GM12878 (cell line): ENCODE results near the gene NUBPL. TPM values are rescaled to one million over a fixed set of nuclear protein-coding genes. Genes with fewer than 3 reads are reported as not detected.

ENCODE experiments used
- ATAC-seq: fragments of 200-7000 bp; cut with Tn5 transposase; 3 replicates; pipeline ENCODE4 v1.9.1; 2020; ENCODE audit warnings: mild to moderate bottlenecking, moderate library complexity
- BruUV-seq: library from RNA; stranded (reverse); fragments of 400-500 nt; replicated peaks from 2 replicates; lab custom pipeline; 2021; lab: Mats Ljungman, UMichigan
- CTCF ChIA-PET: fragments of 300-600 bp; sonication (Branson Sonifier 250); formaldehyde crosslinking; extraction: SDS; loops from one replicate; lab custom pipeline; 2021; ENCODE audit warnings: inconsistent platforms; lab: Yijun Ruan, JAX
- POLR2A ChIA-PET: fragments of 350-600 bp; formaldehyde crosslinking; extraction: SDS; loops from one replicate; lab custom pipeline; 2021; ENCODE audit warnings: inconsistent platforms; lab: Charles Lee
- RAD21 ChIA-PET: fragments of 300-600 bp; sonication (Branson Sonifier 250); formaldehyde crosslinking; loops from one replicate; lab custom pipeline; 2023; ENCODE audit warnings: antibody characterized with exemption; ENCODE audit not compliant: unreplicated experiment; lab: Charles Lee
- SMC1A ChIA-PET: fragments of 300-600 bp; sonication (Branson Sonifier 250); formaldehyde crosslinking; loops from one replicate; lab custom pipeline; 2023; ENCODE audit not compliant: unreplicated experiment, uncharacterized antibody; lab: Charles Lee
- DNase-seq: peaks from one replicate; pipeline ENCODE4 v3.0.0-alpha.2; 2011; ENCODE audit warnings: low read depth, low spot score
- FAIRE-seq: peaks from 3 replicates; lab custom pipeline; 2011; peaks lifted over from hg19 to GRCh38; lab: Jason Lieb, UNC
- H2AFZ ChIP-seq: 2 replicates; pipeline ENCODE4 v1.6.0; 2011; ENCODE audit warnings: low read depth, low read length, control low read depth; ENCODE audit not compliant: control insufficient read depth
- H3K27ac ChIP-seq: 2 replicates; pipeline ENCODE4 v1.5.1; 2011; ENCODE audit warnings: control low read depth; ENCODE audit not compliant: control insufficient read depth, insufficient read depth
- H3K27me3 ChIP-seq, 2 experiments: replicated peaks in 1 of 2; 2 replicates each; pipeline versions ENCODE4 v1.6.0 to v1.6.1; 2011; ENCODE audit warnings: low read length in 1 of 2; ENCODE audit not compliant: control insufficient read depth in 2 of 2, insufficient read depth in 2 of 2
- H3K36me3 ChIP-seq, 2 experiments: 2 replicates each; pipeline ENCODE4 v1.5.1; 2011; ENCODE audit warnings: low read length in 1 of 2; ENCODE audit not compliant: control insufficient read depth in 2 of 2, insufficient read depth in 2 of 2
- H3K4me1 ChIP-seq: 2 replicates; pipeline ENCODE4 v1.6.1; 2011; ENCODE audit warnings: mild to moderate bottlenecking, low read length, moderate library complexity, mixed read lengths; ENCODE audit not compliant: control insufficient read depth, insufficient read depth
- H3K4me2 ChIP-seq: 2 replicates; pipeline ENCODE4 v1.6.0; 2011; ENCODE audit warnings: control low read depth; ENCODE audit not compliant: control insufficient read depth, insufficient read depth
- H3K4me3 ChIP-seq: fragments of 200-600 bp; sonication (generic); 2 replicates; pipeline ENCODE4 v1.5.1; 2016
- H3K79me2 ChIP-seq: 2 replicates; pipeline ENCODE4 v1.6.0; 2011; ENCODE audit warnings: low read length; ENCODE audit not compliant: control insufficient read depth, insufficient read depth
- H3K9ac ChIP-seq: 2 replicates; pipeline ENCODE4 v1.8.0; 2011; ENCODE audit warnings: low read length, control low read depth, mixed read lengths; ENCODE audit not compliant: control insufficient read depth, insufficient read depth
- H3K9me3 ChIP-seq: replicated peaks from 3 replicates; pipeline ENCODE4 v1.5.1; 2011; ENCODE audit warnings: mild to moderate bottlenecking, low read length; ENCODE audit not compliant: control insufficient read depth, insufficient read depth
- H4K20me1 ChIP-seq: 2 replicates; pipeline ENCODE4 v1.6.0; 2011; ENCODE audit not compliant: control insufficient read depth, insufficient read depth
- BCLAF1 ChIP-seq: fragments of 450-650 bp; IDR thresholded peaks from 2 replicates; pipeline ENCODE4 v1.6.1; 2017; ENCODE audit warnings: antibody characterized with exemption, mild to moderate bottlenecking, moderate library complexity
- CHD1 ChIP-seq: IDR thresholded peaks from 2 replicates; pipeline ENCODE4 v1.6.1; 2012; ENCODE audit warnings: low read depth, low read length, improper control_type of control experiment
- CREM ChIP-seq: IDR thresholded peaks from 2 replicates; pipeline ENCODE4 v1.6.1; 2014; ENCODE audit warnings: antibody characterized with exemption, low read depth
- HCFC1 ChIP-seq: fragments of 150-350 bp; IDR thresholded peaks from 2 replicates; pipeline ENCODE4 v1.6.1; 2014; ENCODE audit warnings: low read length
- KDM1A ChIP-seq: fragments of 200-600 bp; sonication (generic); IDR thresholded peaks from 2 replicates; pipeline ENCODE4 v1.6.1; 2016; ENCODE audit warnings: borderline replicate concordance
- POLR2AphosphoS5 ChIP-seq: IDR thresholded peaks from 2 replicates; pipeline ENCODE4 v1.6.1; 2011; ENCODE audit warnings: mild to moderate bottlenecking, low read length, inconsistent platforms
- SKIL ChIP-seq: fragments of 450-650 bp; IDR thresholded peaks from 2 replicates; pipeline ENCODE4 v1.6.1; 2017; ENCODE audit warnings: mild to moderate bottlenecking, low read depth, inconsistent platforms; ENCODE audit not compliant: poor library complexity, severe bottlenecking
- ZNF622 ChIP-seq: fragments of 450-650 bp; IDR thresholded peaks from 2 replicates; pipeline ENCODE4 v1.6.1; 2017; ENCODE audit warnings: mild to moderate bottlenecking, inconsistent platforms
- ZNF687 ChIP-seq: fragments of 450-650 bp; IDR thresholded peaks from 2 replicates; pipeline ENCODE4 v1.6.1; 2017; ENCODE audit warnings: mild to moderate bottlenecking, moderate library complexity
- in situ Hi-C: fragments of 300-500 bp; cut with MboI; formaldehyde crosslinking; loops from 9 replicates; pipeline ENCODE4 v1.14.3; 2018; ENCODE audit warnings: mixed read lengths
- intact Hi-C: fragments of 100-400 bp; cut with micrococcal nuclease; formaldehyde crosslinking; loops from one replicate; pipeline ENCODE4 v1.14.2; 2022; ENCODE audit not compliant: unreplicated experiment
- polyA plus RNA-seq, 11 experiments: library from polyadenylated mRNA; depleted of rRNA in 4 of 11; unstranded in 6 of 11; stranded (reverse) in 5 of 11; fragments of >200 nt; fragmentation: Nextera tagmentation in 4 of 11; fragmentation: Illumina TruSeq in 1 of 11; extraction: Ambion mirVana in 4 of 11; extraction: Trizol in 1 of 11; gene quantifications; 1 replicate in 1 of 11; 2 replicates in 10 of 11; pipeline versions ENCODE4 v1.2.1 to v1.2.3, GENCODE V29; 2011 to 2016; ENCODE audit warnings: inconsistent platforms in 2 of 11, missing spikeins in 2 of 11, low read depth in 1 of 11
- total RNA-seq, 4 experiments: library from RNA; depleted of rRNA in 3 of 4; stranded (reverse); fragments of >200 nt in 3 of 4; fragmentation: Illumina TruSeq in 1 of 4; extraction: Trizol in 1 of 4; gene quantifications; 2 replicates each; pipeline versions ENCODE4 v1.2.1 to v1.2.3, GENCODE V29; 2013 to 2021

NUBPL gene
- total and polyA plus RNA-seq, 10 of the 15 experiments (the other 5 are each of a cell fraction or from before 2014, with no cell fraction given) = 3.4 to 11.6 (median 8.1) TPM

- Histone ChIP-seq H3K27me3 (no peaks in the 10 kb centered on the region), H2AFZ (no peak overlapping the region), H3K4me2 (no peak overlapping the region), H3K36me3 (no peaks in the 10 kb centered on the region), H3K9me3 (no peaks in the 10 kb centered on the region), H3K79me2 (no peaks in the 10 kb centered on the region), H3K4me3 (no peak overlapping the region), H3K4me1 (no peaks in the 10 kb centered on the region), H3K27ac (no peak overlapping the region), H4K20me1 (no peaks in the 10 kb centered on the region), H3K9ac (no peak overlapping the region)
- RAD21 ChIA-PET = no interaction called here
- intact Hi-C loops (no loop called here), in situ Hi-C loops (no loop called here)
- DNase-seq (no peak), FAIRE-seq (no peak), ATAC-seq (no peak)
- no peak for TF ChIP-seq POLR2AphosphoS5
- no peak for TF ChIP-seq ZNF622
- TF ChIP-seq HCFC1 = no peak
- TF ChIP-seq SKIL = no peak
- no peak for TF ChIP-seq CHD1
- no peak for TF ChIP-seq CREM
- BruUV-seq = no TSS peak
- CTCF ChIA-PET = interaction anchor here (1.1 kb wide), 1 partner anchor 15 kb away, joined by 3 read pairs; no protein-coding TSS in a partner anchor
- SMC1A ChIA-PET = interaction anchor here (1.0 kb wide), 1 partner anchor 78 kb away, joined by 3 read pairs; no protein-coding TSS in a partner anchor
- POLR2A ChIA-PET = no interaction called here
Observed at GRCh38 chr14:31726337-31726736, 165.1 kb downstream of the NUBPL start.

GRCh38 chr14:31727797-31728196, 166.6 kb downstream of the NUBPL start:
- DNase-seq = no peak
- no peak overlapping the region for H3K9ac ChIP-seq
- no peaks in the 10 kb centered on the region for H3K79me2 ChIP-seq
- no peaks in the 10 kb centered on the region for H3K36me3 ChIP-seq
- ChIA-PET CTCF (no interaction called here), POLR2A (no interaction called here), RAD21 (no interaction called here), SMC1A (no interaction called here)
- H3K27ac ChIP-seq = no peak overlapping the region
- H3K9me3 ChIP-seq = no peaks in the 10 kb centered on the region
- intact Hi-C loops = no loop called here
- no peak for ATAC-seq
- no TSS peak for BruUV-seq
- in situ Hi-C loops = no loop called here
- H3K4me2 ChIP-seq = no peak overlapping the region
- no peaks in the 10 kb centered on the region for H4K20me1 ChIP-seq
- H3K4me1 ChIP-seq = no peaks in the 10 kb centered on the region
- no peaks in the 10 kb centered on the region for H3K27me3 ChIP-seq
- no peak overlapping the region for H2AFZ ChIP-seq
- no peak overlapping the region for H3K4me3 ChIP-seq
- FAIRE-seq = no peak
- TF ChIP-seq ZNF687 = no peak
- TF ChIP-seq BCLAF1 = no peak
- no peak for TF ChIP-seq KDM1A
- no peak for TF ChIP-seq HCFC1
